ENCODE results near the gene APC. TPM values are rescaled to one million over a fixed set of nuclear protein-coding genes. Genes with fewer than 3 reads are reported as not detected.

Gene APC
- total and polyA plus RNA-seq, 3 donors from 2014 or later = 7.1 to 58.8 (median 39.4) TPM

DNA sequence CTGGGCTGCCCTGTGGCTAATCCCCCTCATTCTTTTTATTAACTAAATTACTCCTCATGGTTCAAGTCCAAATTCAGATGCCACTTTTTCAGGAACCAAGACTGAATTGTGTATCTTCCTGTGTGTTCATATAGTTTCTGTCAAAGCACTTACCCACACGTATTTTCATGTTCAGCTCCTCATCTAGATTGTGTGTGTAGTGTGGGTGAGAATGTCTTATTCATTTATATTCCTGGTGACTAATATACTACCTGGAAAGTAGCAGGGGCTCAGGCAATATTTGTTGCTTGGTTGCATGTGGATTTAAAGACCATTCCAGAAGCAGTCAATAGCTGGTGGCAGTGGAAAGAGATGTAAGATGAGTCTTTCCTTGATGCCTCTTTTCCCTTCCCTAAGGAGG, 74.9 kb downstream of the APC start:
- TF ChIP-seq, protein P1, sequence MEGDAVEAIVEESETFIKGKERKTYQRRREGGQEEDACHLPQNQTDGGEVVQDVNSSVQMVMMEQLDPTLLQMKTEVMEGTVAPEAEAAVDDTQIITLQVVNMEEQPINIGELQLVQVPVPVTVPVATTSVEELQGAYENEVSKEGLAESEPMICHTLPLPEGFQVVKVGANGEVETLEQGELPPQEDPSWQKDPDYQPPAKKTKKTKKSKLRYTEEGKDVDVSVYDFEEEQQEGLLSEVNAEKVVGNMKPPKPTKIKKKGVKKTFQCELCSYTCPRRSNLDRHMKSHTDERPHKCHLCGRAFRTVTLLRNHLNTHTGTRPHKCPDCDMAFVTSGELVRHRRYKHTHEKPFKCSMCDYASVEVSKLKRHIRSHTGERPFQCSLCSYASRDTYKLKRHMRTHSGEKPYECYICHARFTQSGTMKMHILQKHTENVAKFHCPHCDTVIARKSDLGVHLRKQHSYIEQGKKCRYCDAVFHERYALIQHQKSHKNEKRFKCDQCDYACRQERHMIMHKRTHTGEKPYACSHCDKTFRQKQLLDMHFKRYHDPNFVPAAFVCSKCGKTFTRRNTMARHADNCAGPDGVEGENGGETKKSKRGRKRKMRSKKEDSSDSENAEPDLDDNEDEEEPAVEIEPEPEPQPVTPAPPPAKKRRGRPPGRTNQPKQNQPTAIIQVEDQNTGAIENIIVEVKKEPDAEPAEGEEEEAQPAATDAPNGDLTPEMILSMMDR (IDR thresholded peaks at IDR 0.05) = no peak
- no peak for TF ChIP-seq POLR2A (IDR thresholded peaks at IDR 0.05)

DNA sequence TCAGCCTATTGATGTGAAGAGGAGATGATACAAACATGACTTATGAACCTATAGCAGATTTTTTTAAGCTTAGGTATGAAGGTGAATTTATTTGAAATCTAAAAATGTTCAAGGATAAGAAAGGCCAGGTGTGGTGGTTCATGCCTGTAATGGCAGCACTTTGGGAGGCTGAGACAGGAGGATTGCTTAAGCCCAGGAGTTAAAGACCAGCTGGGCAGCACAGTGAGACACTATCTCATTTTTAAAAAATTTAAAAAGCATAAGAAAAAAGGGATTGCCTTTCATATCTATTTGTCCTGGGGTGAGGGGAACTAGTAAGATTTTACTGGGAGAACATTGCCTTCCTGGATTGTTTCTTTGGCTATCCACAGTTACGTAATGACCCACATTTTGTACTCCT, 82.6 kb downstream of the APC start:
- Histone ChIP-seq H3K27ac (no peak overlapping the region), H3K27me3 (no peaks in the 10 kb centered on the region), H3K4me1 (peaks cover 6% of the 10 kb centered on the region), H3K9me3 (no peaks in the 10 kb centered on the region), H3K4me3 (no peak overlapping the region), H3K36me3 (ENCODE audit: low read depth, missing control alignments) (no peaks in the 10 kb centered on the region)
- TF ChIP-seq POLR2A (IDR thresholded peaks at IDR 0.05) = no peak
- TF ChIP-seq, protein P1 (IDR thresholded peaks at IDR 0.05) = no peak
- WGBS, 2 donors = 43 to 56% methylated on average over 1 of the region's 1 CpG
- intact Hi-C loops (cut with DNase I; ENCODE audit: low total_unique reads) = no loop called here
- no peak for DNase-seq

More for the DNA sequence above, 74.9 kb downstream of the APC start:
- H3K9me3 ChIP-seq = no peaks in the 10 kb centered on the region
- H3K4me3 ChIP-seq = no peak overlapping the region
- WGBS, 2 donors = 87 to 94% methylated on average over 1 of the region's 1 CpG
- H3K36me3 ChIP-seq (ENCODE audit: low read depth, missing control alignments) = no peaks in the 10 kb centered on the region
- no peaks in the 10 kb centered on the region for H3K27me3 ChIP-seq
- H3K4me1 ChIP-seq = no peaks in the 10 kb centered on the region
- intact Hi-C loops (cut with DNase I; ENCODE audit: low total_unique reads) = no loop called here
- DNase-seq = no peak
- H3K27ac ChIP-seq = no peak overlapping the region

DNA sequence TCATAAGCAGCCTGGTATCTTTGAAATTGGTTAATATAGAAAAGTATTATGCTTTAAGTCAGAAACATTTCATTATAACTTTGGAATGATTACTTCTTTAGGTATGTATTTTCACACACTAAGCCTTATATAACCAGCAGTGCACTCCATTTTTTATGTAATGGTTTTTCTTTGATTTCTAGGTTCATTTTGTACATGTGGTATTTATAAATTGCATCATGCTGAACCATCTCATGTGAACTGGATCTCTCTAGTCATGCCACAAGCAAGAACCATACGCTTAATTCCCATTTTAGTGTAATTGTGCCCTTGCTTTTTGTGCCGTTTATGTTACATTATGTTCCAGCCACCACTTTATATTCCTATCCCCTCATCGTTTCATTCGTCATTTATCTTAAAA, 84.8 kb downstream of the APC start:
- Histone ChIP-seq H3K4me3 (no peak overlapping the region), H3K4me1 (peaks cover 6% of the 10 kb centered on the region), H3K27ac (no peak overlapping the region), H3K27me3 (no peaks in the 10 kb centered on the region), H3K36me3 (ENCODE audit: low read depth, missing control alignments) (no peaks in the 10 kb centered on the region), H3K9me3 (no peaks in the 10 kb centered on the region)
- 64 to 95% methylated on average over 4 of the region's 4 CpGs for WGBS, 2 donors
- TF ChIP-seq, protein P1 (IDR thresholded peaks at IDR 0.05) = no peak
- no peak for TF ChIP-seq POLR2A (IDR thresholded peaks at IDR 0.05)
- DNase-seq = no peak
- intact Hi-C loops (cut with DNase I; ENCODE audit: low total_unique reads) = no loop called here

DNA sequence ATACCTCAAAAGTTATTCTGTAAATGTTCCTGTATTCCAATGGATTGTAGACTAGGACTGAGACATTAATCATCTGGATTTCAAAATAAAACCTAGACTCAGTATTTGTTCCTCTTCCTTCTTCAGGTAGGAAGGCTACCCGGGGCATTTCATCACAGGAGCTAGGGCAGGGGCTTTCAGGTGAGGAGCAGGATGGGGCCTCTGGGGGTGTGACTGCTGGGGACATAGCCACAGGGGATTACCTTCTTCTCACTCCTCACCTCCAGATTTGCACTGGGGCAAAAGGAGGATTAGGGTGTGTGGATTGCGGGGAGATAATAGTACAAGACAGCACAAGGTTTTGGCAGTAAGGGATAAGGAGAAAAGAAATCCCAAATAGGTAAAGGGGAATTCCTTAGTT, 85.5 kb downstream of the APC start:
- H3K27ac ChIP-seq = no peak overlapping the region
- no peak for DNase-seq

DNA sequence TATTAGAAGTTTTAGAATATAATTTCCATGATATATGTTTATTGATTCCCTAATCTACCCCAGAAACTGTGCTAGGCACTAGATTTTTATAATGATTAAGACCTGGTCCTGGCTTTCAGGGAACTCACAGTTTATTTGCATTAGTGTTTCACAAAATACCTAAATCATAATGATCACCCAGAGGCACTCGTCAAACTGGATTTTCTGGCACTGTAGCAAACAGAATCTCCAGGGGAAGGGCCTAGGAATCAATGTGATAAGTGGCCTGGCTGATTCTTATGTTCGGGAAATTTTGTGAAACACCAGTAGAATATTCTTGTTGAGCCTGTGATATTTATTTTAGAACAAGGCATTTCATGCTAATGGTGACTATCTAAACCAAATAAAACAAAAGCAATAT, 86.0 kb downstream of the APC start:
- TF ChIP-seq, protein P1 (IDR thresholded peaks at IDR 0.05) = no peak
- no peak for TF ChIP-seq POLR2A (IDR thresholded peaks at IDR 0.05)
- no peaks in the 10 kb centered on the region for H3K36me3 ChIP-seq (ENCODE audit: low read depth, missing control alignments)
- intact Hi-C loops (cut with DNase I; ENCODE audit: low total_unique reads) = no loop called here
- no peaks in the 10 kb centered on the region for H3K27me3 ChIP-seq
- peaks cover 6% of the 10 kb centered on the region for H3K4me1 ChIP-seq
- no peak overlapping the region for H3K4me3 ChIP-seq
- 82 to 90% methylated on average over 2 of the region's 2 CpGs for WGBS, 2 donors
- H3K27ac ChIP-seq = no peak overlapping the region
- no peaks in the 10 kb centered on the region for H3K9me3 ChIP-seq
- no peak for DNase-seq

More for the DNA sequence above, 85.5 kb downstream of the APC start:
- no peaks in the 10 kb centered on the region for H3K9me3 ChIP-seq
- intact Hi-C loops (cut with DNase I; ENCODE audit: low total_unique reads) = no loop called here
- 93 to 94% methylated on average over 2 of the region's 2 CpGs for WGBS, 2 donors
- no peaks in the 10 kb centered on the region for H3K27me3 ChIP-seq
- TF ChIP-seq POLR2A (IDR thresholded peaks at IDR 0.05) = no peak
- TF ChIP-seq, protein P1 (IDR thresholded peaks at IDR 0.05) = no peak
- H3K4me3 ChIP-seq = no peak overlapping the region
- H3K36me3 ChIP-seq (ENCODE audit: low read depth, missing control alignments) = no peaks in the 10 kb centered on the region
- H3K4me1 ChIP-seq = peaks cover 6% of the 10 kb centered on the region

Measured in testis (tissue), 3 donors.